PC-3 (cell line): ENCODE data around the gene ESR2. TPM values are rescaled to one million over a fixed set of nuclear protein-coding genes. Genes with fewer than 3 reads are reported as not detected.

Experiments used
- ATAC-seq: fragments of 200-7000 bp; cut with Tn5 transposase; 2 replicates; pipeline ENCODE4 v1.9.1; 2020; ENCODE audit warnings: mild to moderate bottlenecking, moderate library complexity
- BruUV-seq: library from RNA; stranded (reverse); fragments of 400-500 nt; replicated peaks from 2 replicates; lab custom pipeline; 2021; lab: Mats Ljungman, UMichigan
- CTCF ChIA-PET: fragments of 300-600 bp; sonication (Branson Sonifier 250); formaldehyde crosslinking; loops from one replicate; lab custom pipeline; 2022; ENCODE audit warnings: antibody characterized with exemption; lab: Charles Lee
- POLR2A ChIA-PET: fragments of 300-600 bp; sonication (Branson Sonifier 250); formaldehyde crosslinking; loops from one replicate; lab custom pipeline; 2022; ENCODE audit warnings: antibody characterized with exemption; ENCODE audit not compliant: unreplicated experiment; lab: Charles Lee
- DNase-seq: peaks from one replicate; pipeline ENCODE4 v3.0.0-alpha.2; 2015
- H2AFZ ChIP-seq: fragments of 300-600 bp; sonication (generic); 2 replicates; pipeline ENCODE4 v1.6.0; 2016; ENCODE audit warnings: antibody characterized with exemption, low read length
- H3F3A ChIP-seq: fragments of 300-600 bp; sonication (generic); one replicate; pipeline ENCODE4 v1.6.0; 2017; ENCODE audit warnings: antibody characterized with exemption, low read length, control low read depth, mild to moderate bottlenecking; ENCODE audit not compliant: unreplicated experiment
- H3K27ac ChIP-seq: fragments of 300-600 bp; sonication (generic); 2 replicates; pipeline ENCODE4 v1.5.1; 2016; ENCODE audit warnings: mild to moderate bottlenecking, low read length
- H3K27me3 ChIP-seq: fragments of 300-600 bp; sonication (generic); 2 replicates; pipeline ENCODE4 v1.6.1; 2016; ENCODE audit warnings: low read length, mixed read lengths
- H3K36me3 ChIP-seq: fragments of 300-600 bp; sonication (generic); 2 replicates; pipeline ENCODE4 v1.6.1; 2016; ENCODE audit warnings: low read depth, mixed run types, low read length, mixed read lengths
- H3K4me1 ChIP-seq: fragments of 300-600 bp; sonication (generic); 2 replicates; pipeline ENCODE4 v1.5.1; 2016; ENCODE audit warnings: low read length; ENCODE audit not compliant: insufficient read depth
- H3K4me2 ChIP-seq: fragments of 300-600 bp; sonication (generic); 2 replicates; pipeline ENCODE4 v1.6.0; 2016; ENCODE audit warnings: low read length
- H3K4me3 ChIP-seq: fragments of 300-600 bp; sonication (generic); 2 replicates; pipeline ENCODE4 v1.5.1; 2016; ENCODE audit warnings: mild to moderate bottlenecking, low read length, mixed read lengths
- H3K79me2 ChIP-seq: fragments of 300-600 bp; sonication (generic); 2 replicates; pipeline ENCODE4 v1.6.1; 2017; ENCODE audit warnings: low read length, mixed read lengths
- H3K9ac ChIP-seq: fragments of 300-600 bp; sonication (generic); 2 replicates; pipeline ENCODE4 v1.6.0; 2016; ENCODE audit warnings: mild to moderate bottlenecking, low read length
- H3K9me2 ChIP-seq: fragments of 300-600 bp; sonication (generic); replicated peaks from 2 replicates; pipeline ENCODE4 v1.6.1; 2016; ENCODE audit warnings: mixed run types, low read length, mixed read lengths
- H3K9me3 ChIP-seq: fragments of 300-600 bp; sonication (generic); 2 replicates; pipeline ENCODE4 v1.6.1; 2016; ENCODE audit warnings: low read length, mixed read lengths
- H4K20me1 ChIP-seq: fragments of 300-600 bp; sonication (generic); 2 replicates; pipeline ENCODE4 v1.6.1; 2016; ENCODE audit warnings: low read length, mixed read lengths
- CTCF ChIP-seq: fragments of 300-600 bp; sonication (generic); conservative IDR thresholded peaks from 2 replicates; pipeline ENCODE4 v1.5.1; 2017; ENCODE audit warnings: antibody characterized with exemption, low read depth, mild to moderate bottlenecking, low read length
- EZH2 ChIP-seq: fragments of 300-600 bp; sonication (generic); IDR thresholded peaks from one replicate; pipeline ENCODE4 v1.6.1; 2017; ENCODE audit warnings: antibody characterized with exemption, mild to moderate bottlenecking, low read length; ENCODE audit not compliant: unreplicated experiment
- EZH2phosphoT487 ChIP-seq: fragments of 300-600 bp; sonication (generic); IDR thresholded peaks from 2 replicates; pipeline ENCODE4 v1.6.1; 2018; ENCODE audit warnings: mild to moderate bottlenecking, antibody characterized with exemption, low read length, borderline replicate concordance
- intact Hi-C: fragments of 100-400 bp; cut with micrococcal nuclease; formaldehyde crosslinking; loops from 2 replicates; pipeline ENCODE4 v1.9.0; 2023
- total RNA-seq: library from RNA; depleted of rRNA; stranded (reverse); fragments of >200 nt; gene quantifications from 2 replicates; pipeline ENCODE4 v1.2.3, GENCODE V29; 2014

The ESR2 gene
- total RNA-seq, 1 experiment from 2014 or later: 0.18 TPM

DNA sequence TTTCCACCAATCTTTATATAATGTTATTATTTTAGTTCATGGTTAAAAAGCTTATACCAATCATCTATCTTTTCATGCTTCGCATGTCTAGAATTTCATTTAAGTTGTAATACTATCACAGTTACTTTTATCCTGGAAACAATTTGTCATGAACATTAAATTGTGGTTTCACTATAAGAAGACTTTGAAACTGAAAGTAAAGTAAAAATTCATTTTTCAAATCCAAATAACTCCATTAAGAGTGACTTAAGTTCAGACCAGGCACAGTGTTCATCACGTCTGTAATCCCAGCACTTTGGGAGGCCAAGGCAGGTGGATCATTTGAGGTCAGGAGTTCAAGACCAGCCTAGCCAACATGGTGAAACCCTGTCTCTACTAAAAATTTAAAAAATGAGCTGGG, 12.4 kb downstream of the ESR2 start:
- no peak overlapping the region for H2AFZ ChIP-seq
- no peak overlapping the region for H3K4me2 ChIP-seq
- no peaks in the 10 kb centered on the region for H3K9me2 ChIP-seq
- CTCF ChIA-PET: no interaction called here
- H3K27me3 ChIP-seq: no peaks in the 10 kb centered on the region
- POLR2A ChIA-PET: no interaction called here
- no peaks in the 10 kb centered on the region for H3F3A ChIP-seq
- intact Hi-C loops: no loop called here
- H4K20me1 ChIP-seq: no peaks in the 10 kb centered on the region
- peaks cover 4% of the 10 kb centered on the region; the same call in 1 of the 2 replicates for H3K4me1 ChIP-seq
- H3K9me3 ChIP-seq: no peaks in the 10 kb centered on the region
- no peaks in the 10 kb centered on the region for H3K79me2 ChIP-seq
- BruUV-seq: no TSS peak
- no peak for ATAC-seq
- H3K9ac ChIP-seq: no peak overlapping the region
- DNase-seq: no peak
- H3K36me3 ChIP-seq: no peaks in the 10 kb centered on the region
- no peak overlapping the region for H3K27ac ChIP-seq
- H3K4me3 ChIP-seq: no peak overlapping the region
- TF ChIP-seq CTCF (no peak), EZH2phosphoT487 (no peak)

DNA sequence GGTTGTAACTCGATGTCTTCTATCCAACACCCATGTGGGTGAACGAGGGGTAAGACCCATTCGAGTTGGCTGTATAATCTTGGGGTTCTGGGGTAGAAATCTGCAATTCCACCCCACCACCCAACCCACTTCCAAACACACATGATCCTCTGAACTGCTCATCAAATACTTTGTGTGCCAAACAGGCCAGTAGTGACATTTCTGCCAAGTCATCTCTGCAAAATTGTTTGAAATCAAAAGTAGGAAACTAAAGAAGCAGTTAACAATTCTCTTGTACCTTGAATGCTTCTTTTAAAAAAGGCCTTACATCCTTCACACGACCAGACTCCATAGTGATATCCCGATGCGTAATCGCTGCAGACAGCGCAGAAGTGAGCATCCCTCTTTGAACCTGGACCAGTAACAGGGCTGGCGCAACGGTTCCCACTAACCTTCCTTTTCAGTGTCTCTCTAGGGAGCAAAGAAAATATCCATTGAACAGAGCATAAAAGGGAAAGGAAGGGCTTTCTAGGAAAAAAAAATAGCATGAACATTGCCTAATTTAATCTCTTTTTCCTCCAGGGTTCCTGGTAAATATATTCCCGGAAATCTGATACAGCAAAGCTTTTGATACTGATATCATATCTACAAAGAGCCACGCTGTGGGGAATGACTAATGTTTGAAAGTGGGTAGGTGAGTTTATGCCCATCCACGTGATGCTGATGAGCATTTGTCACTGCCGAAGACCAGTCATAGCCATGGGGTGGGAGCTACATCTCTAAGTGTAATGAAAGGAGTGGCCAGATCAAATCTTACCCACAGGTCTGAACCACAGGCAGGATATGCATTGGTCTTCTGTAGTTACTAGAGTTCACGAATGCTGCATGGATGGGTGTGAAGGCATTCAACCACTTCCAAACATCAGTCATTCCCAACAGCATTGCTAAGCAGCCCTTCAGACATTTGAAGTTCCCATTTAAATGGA, 14.2 kb downstream of the ESR2 start:
- DNase-seq (peak; percentile 61), ATAC-seq (peak; percentile 80)
- H3K79me2 ChIP-seq: no peaks in the 10 kb centered on the region
- H3K9me2 ChIP-seq: no peaks in the 10 kb centered on the region
- BruUV-seq: no TSS peak
- H3K27me3 ChIP-seq: no peaks in the 10 kb centered on the region
- CTCF ChIA-PET: no interaction called here
- POLR2A ChIA-PET: no interaction called here
- no peak overlapping the region for H3K9ac ChIP-seq
- H4K20me1 ChIP-seq: no peaks in the 10 kb centered on the region
- no peak overlapping the region for H3K4me2 ChIP-seq
- H3K36me3 ChIP-seq: no peaks in the 10 kb centered on the region
- H3K27ac ChIP-seq: no peak overlapping the region
- TF ChIP-seq EZH2phosphoT487 (no peak), EZH2 (no peak), CTCF (no peak)
- H2AFZ ChIP-seq: no peak overlapping the region
- H3K9me3 ChIP-seq: no peaks in the 10 kb centered on the region
- peaks cover 4% of the 10 kb centered on the region; the same call in 1 of the 2 replicates for H3K4me1 ChIP-seq
- intact Hi-C loops: no loop called here
- no peak overlapping the region for H3K4me3 ChIP-seq
- H3F3A ChIP-seq: no peaks in the 10 kb centered on the region

- no peaks in the 10 kb centered on the region for H4K20me1 ChIP-seq
- H3F3A ChIP-seq: no peaks in the 10 kb centered on the region
- no peaks in the 10 kb centered on the region for H3K9me2 ChIP-seq
- H3K27me3 ChIP-seq: no peaks in the 10 kb centered on the region
- BruUV-seq: no TSS peak
- H3K36me3 ChIP-seq: no peaks in the 10 kb centered on the region
- POLR2A ChIA-PET: no interaction called here
- no peak overlapping the region for H3K27ac ChIP-seq
- H3K4me2 ChIP-seq: no peak overlapping the region
- CTCF ChIA-PET: no interaction called here
- no peak overlapping the region for H2AFZ ChIP-seq
- H3K4me3 ChIP-seq: no peak overlapping the region
- H3K9ac ChIP-seq: no peak overlapping the region
- intact Hi-C loops: no loop called here
- no peak for ATAC-seq
- no peaks in the 10 kb centered on the region for H3K9me3 ChIP-seq
- no peaks in the 10 kb centered on the region for H3K79me2 ChIP-seq
- peaks cover 4% of the 10 kb centered on the region; the same call in 1 of the 2 replicates for H3K4me1 ChIP-seq
- no peak for TF ChIP-seq EZH2
- TF ChIP-seq EZH2phosphoT487: no peak
- TF ChIP-seq CTCF: no peak
- DNase-seq: no peak
Measured at GRCh38 chr14:64278458-64278857, 15.7 kb downstream of the ESR2 start.
